GM19099 (cell line): ENCODE measurements around the gene HS1BP3.

Experiments
- POLR2A ChIP-seq: IDR thresholded peaks from 3 replicates; pipeline ENCODE4 v1.6.1; 2011; ENCODE audit warnings: low read depth; ENCODE audit not compliant: insufficient read length; ENCODE audit errors: extremely low read depth

Gene HS1BP3

DNA sequence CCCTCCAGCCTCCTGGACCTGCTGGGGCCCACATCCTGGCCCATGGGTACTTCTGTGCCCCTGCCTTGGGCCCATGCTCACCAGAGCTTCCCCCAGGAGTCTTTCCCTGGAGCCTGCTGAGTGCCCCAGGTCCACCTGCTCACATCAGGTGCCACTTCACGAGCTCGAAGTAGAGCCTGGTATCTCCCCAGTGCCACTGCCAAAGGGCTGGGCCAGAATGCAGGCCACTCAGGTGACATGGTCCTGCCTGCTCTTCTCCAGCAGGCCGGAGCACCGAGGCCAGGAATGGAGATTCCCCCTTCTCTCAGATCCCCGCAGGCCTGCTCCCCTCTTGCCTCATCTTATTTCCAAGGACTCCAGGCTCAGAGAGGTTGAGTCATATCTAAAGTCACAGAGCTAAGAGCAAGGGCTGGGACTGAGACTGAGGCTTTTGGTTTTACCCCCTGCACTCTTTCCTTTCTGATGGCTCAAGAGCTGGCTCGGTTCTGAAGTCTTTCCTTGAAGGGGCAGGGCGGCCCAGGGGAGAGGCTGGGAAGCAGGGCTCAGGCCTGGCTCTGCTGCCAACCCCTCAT lies 79.2 kb downstream of the HS1BP3 start:
- no peak for TF ChIP-seq POLR2A

DNA sequence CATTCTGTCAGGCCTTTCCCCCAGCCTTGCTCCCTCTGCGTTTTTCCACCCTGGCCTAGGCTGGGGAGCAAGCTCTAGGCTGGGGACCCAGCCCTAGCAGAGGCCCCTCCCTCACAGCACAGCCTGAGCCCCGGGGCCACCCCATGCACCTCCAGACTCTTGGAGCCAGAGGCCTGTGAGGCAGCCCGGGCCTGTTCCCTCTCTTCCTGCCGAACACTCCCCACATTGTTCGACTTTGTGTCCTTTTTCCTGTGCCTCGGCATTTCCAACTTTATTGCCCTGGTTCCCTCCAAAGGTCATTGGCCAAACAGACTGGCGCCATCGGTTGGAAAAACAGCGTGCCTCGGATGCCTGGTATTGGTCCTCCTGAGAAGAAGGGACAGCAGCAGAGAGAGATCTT lies 79.7 kb downstream of the HS1BP3 start:
- no peak for TF ChIP-seq POLR2A

DNA sequence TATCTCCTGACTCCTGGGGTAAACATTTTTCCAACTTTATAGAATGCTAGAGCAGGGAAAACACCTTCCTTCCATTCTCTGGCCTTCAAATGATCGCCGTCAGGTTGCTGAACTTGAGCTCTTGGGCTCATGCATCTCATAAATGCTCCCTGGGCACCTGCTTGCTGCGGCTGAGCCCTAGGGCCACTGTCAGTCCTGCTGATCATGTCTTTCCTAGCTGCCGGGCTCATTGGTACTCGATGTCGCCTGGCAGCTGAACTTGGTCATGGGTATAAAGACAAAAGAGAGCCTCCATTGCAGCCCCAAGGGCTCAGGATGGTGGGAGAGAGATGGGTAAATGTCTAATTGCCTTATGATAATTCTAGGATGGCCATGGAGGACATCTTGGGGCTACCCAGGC lies 80.6 kb downstream of the HS1BP3 start:
- no peak for TF ChIP-seq POLR2A

DNA sequence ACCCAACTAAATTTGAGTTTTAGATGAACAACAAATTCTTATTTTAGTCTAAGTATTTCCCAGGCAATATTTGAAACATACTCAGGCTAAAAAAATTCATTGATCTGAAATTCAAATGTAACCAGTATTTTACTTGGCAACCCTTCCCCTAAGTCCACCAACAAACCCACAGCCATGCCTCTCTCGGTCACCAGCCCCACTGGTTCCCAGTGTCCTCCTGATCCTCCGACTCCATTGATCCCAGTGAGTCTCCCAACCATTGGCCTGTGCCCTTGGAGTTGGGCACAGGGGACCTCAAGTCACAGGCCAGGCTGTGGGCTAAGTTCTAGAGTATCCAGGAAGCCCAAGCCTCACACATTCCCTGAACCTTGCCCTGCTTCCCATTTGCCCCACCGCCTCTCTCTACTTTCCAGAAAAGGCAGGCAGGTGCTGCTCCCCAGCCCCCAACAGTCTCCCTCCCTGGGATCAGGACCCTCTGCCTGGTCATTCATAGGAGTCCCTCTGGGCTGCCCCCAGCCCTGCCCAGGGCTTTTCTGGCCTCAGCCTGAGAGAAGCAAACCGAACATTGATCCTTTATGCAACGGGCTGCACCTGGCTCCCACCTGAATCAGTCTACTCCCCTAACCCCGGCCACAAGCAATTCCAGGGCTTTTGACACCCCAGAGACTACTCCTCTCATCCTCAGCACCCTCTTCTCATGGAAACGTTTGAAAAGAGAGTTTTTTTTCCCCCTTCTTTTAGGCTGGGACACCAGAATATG lies 81.3 kb downstream of the HS1BP3 start:
- TF ChIP-seq POLR2A = no peak

DNA sequence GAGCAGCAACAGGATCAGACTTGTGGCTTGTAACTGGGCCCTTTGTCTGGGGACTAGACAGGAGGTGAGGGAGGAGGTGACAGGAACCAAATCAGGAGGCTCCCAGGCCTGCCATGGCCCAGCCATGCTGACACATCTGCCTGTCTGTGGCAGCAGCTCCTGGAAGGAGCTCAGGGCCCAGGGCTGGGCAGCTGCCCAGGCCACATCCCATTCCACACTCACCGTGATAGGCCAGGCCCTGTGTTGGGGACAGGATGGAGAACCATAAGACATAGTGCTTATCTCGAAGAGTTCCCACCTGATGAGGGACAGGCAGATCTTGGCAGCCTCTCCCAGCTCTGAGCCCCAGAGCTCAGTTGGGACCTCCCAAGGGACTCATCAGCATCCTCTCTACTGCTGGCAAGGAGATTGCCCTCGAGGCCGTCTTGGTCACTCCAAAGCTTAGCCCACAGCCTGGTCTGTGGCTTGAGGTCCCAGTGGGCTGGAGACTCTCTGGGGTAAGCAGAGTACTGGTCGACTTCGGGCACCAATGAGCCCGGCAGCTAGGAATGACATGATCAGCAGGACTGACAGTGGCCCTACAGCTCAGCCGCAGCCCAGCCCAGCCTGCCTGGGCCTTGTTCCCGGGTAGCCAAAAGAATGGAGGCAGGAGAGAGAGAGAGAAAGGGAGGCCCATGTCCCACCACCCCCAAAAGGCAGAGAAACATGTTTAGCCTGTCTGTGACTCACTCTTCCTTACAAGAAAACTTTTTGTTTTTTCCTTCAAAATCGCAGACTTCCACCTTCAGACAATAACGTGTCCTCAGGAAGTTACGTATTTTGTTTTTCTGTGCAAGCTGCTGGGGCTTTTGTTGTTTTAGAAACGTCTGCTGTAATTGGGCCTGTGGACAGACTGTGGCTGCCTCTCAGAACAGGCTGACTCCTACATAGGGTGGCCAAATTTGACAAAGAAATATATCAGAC lies 82.1 kb downstream of the HS1BP3 start:
- no peak for TF ChIP-seq POLR2A

DNA sequence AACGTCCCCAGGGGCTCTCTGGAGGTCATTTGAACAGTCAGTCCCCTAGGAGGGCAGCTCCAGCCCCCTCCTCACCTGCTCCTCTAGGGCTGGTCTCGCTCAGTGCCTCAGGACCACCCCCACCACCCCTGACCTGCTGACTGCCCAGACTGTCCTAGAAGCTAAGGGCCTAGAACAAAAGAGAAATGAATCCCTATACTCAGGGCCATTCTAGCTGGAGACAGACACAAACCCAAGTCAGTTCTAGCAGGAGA lies 83.0 kb downstream of the HS1BP3 start:
- TF ChIP-seq POLR2A = no peak
